GM21526 (cell line): ENCODE measurements around the gene CST6.

Experiments
- ATAC-seq: cut with Tn5 transposase; IDR thresholded peaks from one replicate; pipeline ENCODE4 v1.9.1; 2021; ENCODE audit warnings: moderate library complexity; ENCODE audit not compliant: unreplicated experiment, low FRiP score

The CST6 gene, protein sequence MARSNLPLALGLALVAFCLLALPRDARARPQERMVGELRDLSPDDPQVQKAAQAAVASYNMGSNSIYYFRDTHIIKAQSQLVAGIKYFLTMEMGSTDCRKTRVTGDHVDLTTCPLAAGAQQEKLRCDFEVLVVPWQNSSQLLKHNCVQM

DNA sequence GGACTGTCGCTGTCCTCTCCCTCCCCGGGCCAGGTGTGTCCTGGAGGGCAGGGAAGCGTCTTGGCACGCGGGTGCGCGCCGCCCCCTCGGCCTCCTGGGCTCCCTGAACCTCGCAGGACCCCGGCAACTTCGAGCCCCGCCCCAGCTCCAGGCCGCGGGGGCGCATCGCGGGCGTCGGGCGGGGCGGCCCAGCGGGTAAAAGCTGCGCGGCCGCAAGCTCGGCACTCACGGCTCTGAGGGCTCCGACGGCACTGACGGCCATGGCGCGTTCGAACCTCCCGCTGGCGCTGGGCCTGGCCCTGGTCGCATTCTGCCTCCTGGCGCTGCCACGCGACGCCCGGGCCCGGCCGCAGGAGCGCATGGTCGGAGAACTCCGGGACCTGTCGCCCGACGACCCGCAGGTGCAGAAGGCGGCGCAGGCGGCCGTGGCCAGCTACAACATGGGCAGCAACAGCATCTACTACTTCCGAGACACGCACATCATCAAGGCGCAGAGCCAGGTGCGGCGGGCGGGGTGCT is at the start of gene CST6:
Gene CST6 (plus strand): TSS at position 224 of the 519 bp plus-strand sequence. CDS start 37 bp downstream, at position 261.
- no peak for ATAC-seq

DNA sequence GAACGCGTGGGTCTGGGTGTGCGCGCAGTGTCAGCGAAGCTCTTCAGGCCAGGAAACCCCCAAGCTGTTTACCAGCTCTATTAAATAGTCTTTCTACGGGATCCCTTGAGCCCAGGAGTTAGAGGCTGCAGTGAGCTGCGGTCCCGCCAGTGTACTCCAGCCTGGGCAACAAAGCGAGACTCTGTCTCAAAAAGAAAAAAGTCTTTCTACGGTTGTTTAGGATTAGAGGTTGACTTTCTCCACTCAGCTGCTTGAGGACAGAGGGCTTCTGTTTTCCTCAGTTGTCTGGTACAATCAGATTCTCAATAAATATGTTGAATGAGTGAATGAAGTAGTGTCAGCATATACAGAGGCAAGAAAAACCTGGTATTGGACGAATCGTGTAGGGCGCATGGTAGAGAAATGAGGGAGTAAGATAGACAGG is 49.7 kb upstream of the CST6 start:
- ATAC-seq = no peak

DNA sequence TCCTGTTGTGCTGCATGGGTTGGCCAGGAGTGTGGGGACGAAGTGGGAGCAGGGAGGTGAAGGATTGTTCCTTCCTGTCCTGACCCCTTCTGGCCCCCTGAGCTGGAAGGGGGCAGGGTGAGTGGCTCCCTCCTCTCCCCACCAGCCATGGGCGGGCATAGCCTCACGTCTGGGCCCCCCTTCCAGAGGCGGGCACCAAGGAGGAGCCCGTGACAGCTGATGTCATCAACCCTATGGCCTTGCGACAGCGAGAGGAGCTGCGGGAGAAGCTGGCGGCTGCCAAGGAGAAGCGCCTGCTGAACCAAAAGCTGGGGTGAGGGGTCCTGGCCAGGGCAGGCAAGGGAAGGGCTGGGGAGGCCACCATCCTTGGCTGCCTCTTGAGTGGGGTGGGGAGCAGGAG is 46.9 kb upstream of the CST6 start:
- no peak for ATAC-seq

DNA sequence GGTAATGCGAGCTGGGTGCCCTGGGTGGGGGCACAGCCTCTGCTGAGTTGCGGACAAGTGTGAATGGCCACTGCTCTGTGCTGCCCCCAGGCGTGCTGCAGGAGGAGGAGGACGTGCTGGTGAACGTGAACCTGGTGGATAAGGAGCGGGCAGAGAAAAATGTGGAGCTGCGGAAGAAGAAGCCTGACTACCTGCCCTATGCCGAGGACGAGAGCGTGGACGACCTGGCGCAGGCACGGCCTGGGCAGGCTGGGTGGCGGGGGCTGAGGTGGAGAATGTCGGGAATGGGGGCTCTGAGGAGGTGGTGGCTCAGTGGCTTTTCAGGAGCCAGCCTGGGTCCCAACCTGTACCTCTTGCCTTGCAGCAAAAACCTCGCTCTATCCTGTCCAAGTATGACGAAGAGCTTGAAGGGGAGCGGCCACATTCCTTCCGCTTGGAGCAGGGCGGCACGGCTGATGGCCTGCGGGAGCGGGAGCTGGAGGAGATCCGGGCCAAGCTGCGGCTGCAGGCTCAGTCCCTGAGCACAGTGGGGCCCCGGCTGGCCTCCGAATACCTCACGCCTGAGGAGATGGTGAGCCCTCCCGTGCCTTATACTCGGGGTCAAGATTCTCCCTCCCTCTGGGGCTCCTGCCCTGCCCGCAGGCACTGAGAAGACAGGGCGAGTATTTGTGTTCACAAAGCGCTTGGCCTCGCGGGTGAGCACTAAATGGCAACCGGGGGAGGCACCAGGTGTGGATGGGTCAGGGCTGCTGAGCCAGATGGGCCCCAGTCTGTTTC is 45.6 kb upstream of the CST6 start:
- no peak for ATAC-seq

DNA sequence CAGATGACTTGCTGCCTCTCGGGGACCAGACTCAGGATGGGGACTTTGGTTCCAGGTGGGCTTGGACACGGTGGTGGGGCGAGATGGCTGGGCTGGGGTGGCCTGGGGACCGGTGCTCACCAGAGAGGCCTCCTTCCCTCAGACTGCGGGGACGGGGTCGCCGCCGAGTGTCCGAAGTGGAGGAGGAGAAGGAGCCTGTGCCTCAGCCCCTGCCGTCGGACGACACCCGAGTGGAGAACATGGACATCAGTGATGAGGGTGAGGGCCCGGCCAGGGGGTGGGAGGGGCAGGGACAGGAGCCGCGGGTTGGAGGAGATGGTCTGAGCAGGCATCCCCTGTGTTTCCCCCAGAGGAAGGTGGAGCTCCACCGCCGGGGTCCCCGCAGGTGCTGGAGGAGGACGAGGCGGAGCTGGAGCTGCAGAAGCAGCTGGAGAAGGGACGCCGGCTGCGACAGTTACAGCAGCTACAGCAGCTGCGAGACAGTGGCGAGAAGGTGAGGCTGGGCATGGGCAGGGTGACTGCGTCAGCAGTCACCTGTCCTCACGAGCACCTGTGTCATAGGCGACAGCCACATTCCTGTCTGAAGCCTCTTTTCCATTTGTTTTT is 44.4 kb upstream of the CST6 start:
- no peak for ATAC-seq

DNA sequence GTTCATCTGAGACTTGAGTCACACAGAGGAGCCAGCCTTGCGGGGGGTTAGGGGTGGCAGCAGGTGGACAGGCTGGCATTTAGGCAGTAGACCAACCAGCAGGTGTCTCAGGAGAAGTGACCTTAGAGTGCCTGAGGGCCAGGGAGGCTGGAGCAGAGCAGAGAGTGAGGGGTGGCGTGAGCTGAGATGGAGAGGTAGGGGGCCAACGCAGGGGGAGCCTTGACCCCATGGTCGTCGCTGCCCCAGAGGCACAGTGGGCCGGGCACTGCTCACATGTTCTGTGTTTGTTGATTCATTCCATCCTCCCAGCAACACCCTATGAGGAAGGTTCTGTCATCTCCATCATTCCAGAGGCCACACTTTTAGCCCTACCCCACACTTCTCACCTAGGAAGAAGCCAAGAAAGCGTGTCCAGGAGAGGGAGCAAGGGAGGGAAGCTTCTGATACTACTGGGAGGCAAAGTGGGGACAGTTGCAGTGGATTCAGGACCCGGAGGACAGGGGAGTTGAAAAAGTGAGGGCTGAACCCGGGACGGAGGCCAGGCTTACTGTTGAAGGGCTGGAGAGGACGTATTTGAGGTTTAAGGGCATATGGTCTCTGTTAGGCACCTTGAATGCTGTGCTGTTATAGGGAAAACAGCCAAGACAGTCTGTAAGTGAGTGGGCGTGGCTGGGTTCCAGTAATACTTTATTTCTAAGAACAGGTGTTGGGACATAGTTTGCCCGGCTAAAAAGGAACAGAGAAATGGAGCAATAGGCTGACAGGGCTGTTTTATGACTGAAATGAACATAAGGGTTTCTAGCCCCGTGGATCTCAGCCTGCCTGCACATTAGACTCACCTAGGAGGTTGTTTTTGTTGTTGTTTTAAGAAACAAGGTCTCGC is 43.0 kb upstream of the CST6 start:
- no peak for ATAC-seq

DNA sequence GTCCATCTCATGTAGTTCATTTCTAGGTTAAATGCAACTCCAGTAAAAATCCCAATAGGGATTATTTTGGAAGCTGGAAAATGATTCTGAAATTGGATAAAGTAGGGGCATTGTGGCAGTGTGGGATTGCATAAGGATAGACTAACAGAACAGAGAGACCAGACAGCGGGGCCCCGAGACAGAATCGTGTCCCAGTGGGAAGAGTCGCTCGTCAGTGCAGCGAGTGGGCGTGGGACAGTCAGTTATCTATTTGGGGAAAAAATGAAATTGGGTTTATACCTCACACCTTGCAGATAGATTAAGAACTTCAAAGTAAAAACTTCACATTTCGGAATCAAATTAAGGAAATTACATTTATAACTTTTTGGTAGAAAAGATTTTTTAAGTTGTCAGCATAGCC is 39.7 kb upstream of the CST6 start:
- ATAC-seq = no peak

DNA sequence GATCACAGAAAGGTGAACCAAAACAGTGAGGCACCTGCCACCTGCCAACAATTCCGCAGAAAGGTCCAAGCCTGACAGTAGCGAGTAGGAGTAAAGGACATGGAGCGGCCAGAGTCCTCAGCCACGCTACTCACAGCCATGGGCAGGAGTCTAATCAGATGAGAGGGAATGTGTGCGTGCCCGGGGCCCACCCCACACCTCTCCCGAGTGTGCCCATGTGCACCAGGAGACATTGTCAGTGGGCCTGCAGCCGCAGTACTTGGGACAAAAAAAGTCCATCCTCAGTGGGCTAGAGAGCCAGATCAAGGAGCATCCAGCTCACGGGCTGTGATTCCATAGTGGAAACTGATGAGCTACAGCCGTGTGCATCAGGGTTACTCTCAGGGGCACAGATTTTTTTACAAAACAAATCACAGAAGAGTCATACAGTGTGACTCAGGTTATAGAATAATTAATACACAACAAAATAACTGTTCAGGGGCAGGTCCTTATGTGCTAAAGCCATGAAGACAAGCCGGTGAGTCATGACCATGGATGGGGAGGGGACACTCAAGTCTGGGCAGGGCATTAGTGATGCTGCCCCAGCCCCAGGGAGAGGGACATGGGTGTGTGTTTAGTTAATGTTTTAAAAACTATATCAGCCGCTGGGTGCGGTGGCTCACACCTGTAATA is 38.2 kb upstream of the CST6 start:
- ATAC-seq = no peak

DNA sequence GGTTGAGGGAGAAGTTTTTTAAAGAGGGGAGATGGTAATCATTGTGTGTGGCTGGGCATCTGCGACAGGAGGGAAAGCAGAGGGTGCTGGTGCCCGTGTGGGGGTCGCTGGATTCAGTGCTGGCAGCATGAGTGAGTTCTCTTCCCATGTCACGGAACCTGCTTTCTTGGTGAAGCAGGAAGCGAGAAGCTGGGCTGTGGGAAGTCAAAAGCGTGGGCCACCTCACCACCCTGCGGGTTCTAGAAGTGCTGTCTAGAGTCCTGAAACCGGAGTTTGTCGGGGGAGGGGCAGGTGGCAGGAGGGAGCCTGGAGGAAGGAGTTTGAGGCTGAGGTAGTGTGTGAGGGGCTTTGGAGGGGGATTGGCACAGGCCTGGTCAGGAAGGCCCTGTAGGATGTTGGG is 36.0 kb upstream of the CST6 start:
- no peak for ATAC-seq

DNA sequence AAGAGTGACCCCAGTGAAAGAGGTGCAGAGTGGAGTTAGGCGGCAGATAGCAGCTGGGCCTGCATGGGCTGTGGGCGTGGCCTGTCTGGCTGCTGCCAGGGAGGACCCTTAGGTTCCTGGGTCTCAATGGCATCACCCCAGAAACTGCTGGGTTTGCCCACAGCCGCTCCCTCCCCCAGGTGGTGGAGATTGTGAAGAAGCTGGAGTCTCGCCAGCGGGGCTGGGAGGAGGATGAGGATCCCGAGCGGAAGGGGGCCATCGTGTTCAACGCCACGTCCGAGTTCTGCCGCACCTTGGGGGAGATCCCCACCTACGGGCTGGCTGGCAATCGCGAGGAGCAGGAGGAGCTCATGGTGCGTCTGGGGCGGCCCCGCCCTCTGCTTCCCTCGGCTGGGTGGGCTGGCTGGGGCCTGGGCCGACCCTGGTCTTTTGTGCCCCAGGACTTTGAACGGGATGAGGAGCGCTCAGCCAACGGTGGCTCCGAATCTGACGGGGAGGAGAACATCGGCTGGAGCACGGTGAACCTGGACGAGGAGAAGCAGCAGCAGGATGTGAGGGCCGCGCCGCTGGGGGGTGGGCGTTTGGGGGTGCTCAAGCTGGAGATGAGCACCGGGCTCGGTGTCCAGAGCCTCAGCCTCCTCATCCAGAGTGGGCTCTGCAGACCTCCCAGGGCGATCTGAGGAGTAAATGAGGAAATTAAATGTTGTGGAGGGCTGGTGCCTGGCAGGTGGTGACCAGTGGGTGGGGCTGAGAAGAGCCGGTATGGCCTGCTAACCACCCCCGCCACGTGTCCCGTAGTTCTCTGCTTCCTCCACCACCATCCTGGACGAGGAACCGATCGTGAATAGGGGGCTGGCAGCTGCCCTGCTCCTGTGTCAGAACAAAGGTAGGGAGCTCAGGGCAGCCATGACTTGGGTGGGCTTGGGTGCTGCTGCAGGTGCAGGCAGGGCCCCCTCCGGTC is 35.3 kb upstream of the CST6 start:
- ATAC-seq = no peak

DNA sequence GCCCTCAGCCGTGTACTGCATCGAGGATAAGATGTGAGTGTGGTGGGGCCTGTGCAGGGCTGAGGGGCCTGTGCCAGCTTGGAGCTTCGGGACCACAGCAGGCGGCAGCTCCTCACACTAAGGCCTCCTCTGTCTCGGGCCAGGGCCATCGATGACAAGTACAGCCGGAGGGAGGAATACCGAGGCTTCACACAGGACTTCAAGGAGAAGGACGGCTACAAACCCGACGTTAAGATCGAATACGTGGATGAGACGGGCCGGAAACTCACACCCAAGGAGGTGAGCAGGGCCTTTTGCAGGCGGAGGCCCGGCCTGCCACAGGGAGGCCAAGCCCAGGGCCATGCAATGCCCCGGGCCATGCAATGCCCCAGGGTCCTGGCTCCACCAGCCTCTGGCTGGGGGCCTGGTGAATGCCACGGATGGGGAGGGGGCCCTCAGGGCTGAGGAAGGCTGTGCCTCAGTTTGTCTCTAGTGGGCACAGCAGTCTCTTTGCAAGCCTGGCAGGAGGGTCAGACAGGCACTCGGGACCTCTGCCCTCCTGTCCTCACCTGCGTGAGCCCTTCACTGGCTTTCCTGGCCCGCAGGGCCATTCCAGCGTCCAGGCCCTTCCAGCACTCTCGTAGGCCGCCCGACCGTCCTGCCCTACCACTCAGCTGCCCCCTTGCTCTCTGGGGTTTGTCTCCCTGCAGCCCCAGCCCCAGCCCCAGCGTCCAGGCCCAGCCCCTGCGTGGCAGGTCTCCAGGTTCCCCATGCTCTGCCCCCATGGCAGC is 34.0 kb upstream of the CST6 start:
- no peak for ATAC-seq

DNA sequence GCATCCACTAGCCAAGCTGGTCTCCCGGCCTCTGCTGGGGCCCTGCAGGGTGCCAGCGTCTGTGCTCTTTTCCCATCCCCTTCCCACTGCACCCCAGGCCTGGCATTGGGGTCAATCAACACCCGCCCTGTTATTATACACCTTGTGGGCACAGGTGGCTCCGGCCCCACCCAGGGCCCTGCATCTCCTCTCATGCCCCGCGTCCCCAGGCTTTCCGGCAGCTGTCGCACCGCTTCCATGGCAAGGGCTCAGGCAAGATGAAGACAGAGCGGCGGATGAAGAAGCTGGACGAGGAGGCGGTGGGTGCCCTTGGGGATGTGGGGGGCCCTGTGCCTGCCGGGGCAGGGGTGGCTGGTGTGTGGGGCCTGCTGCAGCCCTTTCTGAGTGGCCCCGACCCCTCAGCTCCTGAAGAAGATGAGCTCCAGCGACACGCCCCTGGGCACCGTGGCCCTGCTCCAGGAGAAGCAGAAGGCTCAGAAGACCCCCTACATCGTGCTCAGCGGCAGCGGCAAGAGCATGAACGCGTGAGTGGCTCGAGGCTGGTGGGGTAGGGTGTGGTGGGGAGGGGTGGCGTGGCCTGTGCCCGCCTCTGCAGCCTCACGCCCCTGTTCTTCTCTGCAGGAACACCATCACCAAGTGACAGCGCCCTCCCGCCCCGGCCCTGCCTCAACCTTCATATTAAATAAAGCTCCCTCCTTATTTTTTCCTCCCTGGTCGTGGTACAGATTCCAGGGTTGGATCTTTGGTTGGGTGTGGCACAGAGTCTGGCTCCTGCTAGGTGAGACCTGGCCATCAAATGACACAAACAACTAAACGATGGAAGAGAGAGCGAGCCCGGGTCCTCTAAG is 33.2 kb upstream of the CST6 start:
- no peak for ATAC-seq

DNA sequence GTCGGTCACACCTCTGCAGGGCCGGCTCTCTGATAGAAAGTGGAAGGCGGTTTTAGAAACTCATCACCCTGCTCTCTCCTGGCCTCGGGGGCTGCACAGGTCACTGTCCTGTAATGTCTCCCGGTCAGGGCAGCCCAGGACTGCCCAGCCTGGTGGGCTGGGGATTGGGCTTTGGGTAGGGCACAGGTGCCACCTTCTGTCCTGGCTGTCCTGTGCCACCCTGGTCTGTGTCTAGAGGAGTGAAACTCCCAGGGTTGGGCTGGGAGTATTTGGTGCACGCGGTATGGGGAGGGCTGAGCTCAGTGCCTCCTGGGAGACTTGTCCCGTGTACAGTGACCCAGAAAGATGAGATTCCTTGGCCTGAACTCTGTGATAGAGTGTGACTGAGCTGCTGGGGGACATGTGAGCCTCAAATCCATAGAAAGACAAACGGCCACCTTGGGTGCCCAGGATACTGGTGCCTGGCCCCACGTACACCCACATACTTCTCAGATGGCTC is 32.5 kb upstream of the CST6 start:
- ATAC-seq = no peak

DNA sequence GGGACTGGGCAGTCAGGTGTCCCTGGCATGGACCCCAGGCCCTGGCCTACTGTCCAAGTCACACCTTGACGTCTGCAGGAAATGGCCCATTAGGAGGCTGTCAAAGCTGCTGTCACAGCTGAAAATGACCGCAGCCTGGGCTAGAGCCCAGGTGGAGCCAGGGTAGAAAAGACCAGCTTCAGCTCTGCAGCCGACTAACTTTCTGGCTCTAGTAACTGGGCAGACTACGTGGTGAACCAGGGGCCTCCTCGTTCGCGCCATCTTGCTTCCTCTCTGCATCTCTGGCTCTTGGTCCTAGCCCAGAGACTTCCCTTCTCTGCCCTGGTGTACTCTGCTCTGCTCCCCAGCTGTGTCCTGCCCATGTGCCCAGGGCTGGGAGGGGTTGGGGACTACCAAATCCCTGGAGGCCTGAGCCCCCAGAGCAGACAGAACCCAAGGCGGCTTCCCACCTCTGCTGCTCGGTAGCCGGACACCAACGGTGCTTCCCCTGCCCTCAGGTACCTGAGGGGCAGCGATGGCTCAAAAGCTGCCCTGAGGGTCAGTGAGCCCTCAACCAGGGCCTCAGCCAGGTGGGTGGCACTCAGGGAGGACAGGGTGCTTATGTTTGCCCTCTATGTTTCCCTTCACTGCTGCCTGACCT is 30.6 kb upstream of the CST6 start:
- no peak for ATAC-seq

DNA sequence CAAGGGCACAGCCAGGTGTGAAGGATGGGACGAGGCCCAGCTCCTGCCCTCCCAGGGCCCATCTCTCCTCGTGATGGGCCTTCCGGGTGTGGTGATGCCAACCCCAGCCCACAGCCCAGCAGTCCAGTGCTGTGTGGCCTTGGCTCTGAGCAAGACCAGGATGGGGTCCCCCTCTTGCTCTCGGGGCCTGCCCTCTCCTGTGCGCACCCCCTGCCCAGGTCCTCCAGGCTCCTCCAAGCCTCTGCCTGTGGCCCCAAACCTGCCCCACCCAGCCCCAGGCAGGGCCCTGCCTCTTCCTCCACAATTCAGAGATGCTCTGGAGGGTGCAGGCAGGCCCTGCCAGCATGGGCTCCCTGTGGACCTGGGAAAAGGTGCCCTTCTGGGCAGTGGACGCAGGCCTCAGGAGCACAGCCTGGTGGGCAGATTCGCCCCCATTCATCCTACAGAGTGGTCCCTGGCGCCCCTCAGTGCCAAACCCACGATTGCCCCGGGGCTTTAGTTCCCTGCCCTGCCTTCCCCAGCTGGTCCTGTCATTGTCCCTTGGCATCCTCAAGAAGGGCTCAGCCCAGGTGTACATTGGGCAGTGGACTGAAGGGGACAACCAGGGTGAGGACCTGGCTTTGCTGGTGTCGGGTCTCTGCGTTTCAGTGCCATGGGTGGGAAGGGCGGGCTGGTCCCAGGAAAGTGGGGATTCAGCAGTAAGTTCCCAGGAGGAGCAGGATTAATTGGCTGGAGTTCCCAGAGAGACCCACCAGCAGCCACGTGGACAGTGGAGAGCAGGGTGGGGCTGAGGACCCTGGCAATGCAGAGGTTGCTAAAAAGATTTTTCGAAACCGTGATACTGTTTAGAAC is 29.6 kb upstream of the CST6 start:
- ATAC-seq = no peak
